Activated B cell treated with CpG ODN at 0.5 μM for 24 hours (primary cell): ENCODE data around the gene ID4. TPM values are rescaled to one million over a fixed set of nuclear protein-coding genes. Genes with fewer than 3 reads are reported as not detected.
"Not testable (repeated sequence)": the region's sequence is repeated elsewhere in the genome, so short reads cannot be mapped to it uniquely, and the experiment has no call there.

ENCODE experiments used
- ATAC-seq: fragments of 200-7000 bp; cut with Tn5 transposase; one replicate; pipeline ENCODE4 v1.10.0; 2021; ENCODE audit warnings: low read depth, mild to moderate bottlenecking, moderate library complexity
- CTCF ChIA-PET: fragments of 350-600 bp; sonication (Branson Sonifier 250); formaldehyde crosslinking; loops from one replicate; lab custom pipeline; 2021; ENCODE audit warnings: antibody characterized with exemption; lab: Charles Lee
- POLR2A ChIA-PET: fragments of 350-600 bp; sonication (Branson Sonifier 250); formaldehyde crosslinking; loops from one replicate; lab custom pipeline; 2021; ENCODE audit warnings: antibody characterized with exemption; lab: Charles Lee
- DNase-seq: peaks from one replicate; pipeline ENCODE4 v3.0.0; 2022
- H3K27ac Mint-ChIP-seq: one replicate; pipeline ENCODE4 v1.8.0; 2020; ENCODE audit warnings: mixed read lengths
- H3K27me3 Mint-ChIP-seq: one replicate; pipeline ENCODE4 v1.8.0; 2021; ENCODE audit warnings: mixed read lengths
- H3K36me3 Mint-ChIP-seq: one replicate; pipeline ENCODE4 v1.8.0; 2021; ENCODE audit warnings: low read depth, mixed read lengths
- H3K4me1 Mint-ChIP-seq: one replicate; pipeline ENCODE4 v1.8.0; 2021; ENCODE audit warnings: mixed read lengths
- H3K4me3 Mint-ChIP-seq: one replicate; pipeline ENCODE4 v1.8.0; 2020; ENCODE audit warnings: mild to moderate bottlenecking, mixed read lengths
- H3K9me3 Mint-ChIP-seq: one replicate; pipeline ENCODE4 v1.8.0; 2020; ENCODE audit warnings: mixed read lengths
- CTCF ChIP-seq: fragments of 200-600 bp; IDR thresholded peaks from one replicate; pipeline ENCODE4 v1.8.0; 2022; ENCODE audit warnings: antibody characterized with exemption, mild to moderate bottlenecking
- intact Hi-C: fragments of 100-400 bp; cut with micrococcal nuclease; formaldehyde crosslinking; loops from one replicate; pipeline ENCODE4 v1.15.1; 2024
- total RNA-seq: library from RNA; stranded (reverse); gene quantifications from 2 replicates; pipeline ENCODE4 v1.2.3, GENCODE V29; 2022

Gene ID4
- total RNA-seq, 1 donor from 2014 or later, result not detected

GRCh38 chr6:19852090-19852457 lies 14.9 kb downstream of the ID4 start:
- no peaks in the 10 kb centered on the region for H3K9me3 Mint-ChIP-seq
- no peaks in the 10 kb centered on the region for H3K4me1 Mint-ChIP-seq
- H3K27ac Mint-ChIP-seq, result no peak overlapping the region
- no peaks in the 10 kb centered on the region for H3K36me3 Mint-ChIP-seq
- no peak for ATAC-seq
- TF ChIP-seq CTCF, result no peak
- no peak overlapping the region for H3K4me3 Mint-ChIP-seq
- DNase-seq, result no peak
- no peaks in the 10 kb centered on the region for H3K27me3 Mint-ChIP-seq
- ChIA-PET POLR2A (no interaction called here), CTCF (no interaction called here)
- intact Hi-C loops, result no loop called here

- no peak overlapping the region for H3K4me3 Mint-ChIP-seq
- no peak overlapping the region for H3K27ac Mint-ChIP-seq
- no peaks in the 10 kb centered on the region for H3K36me3 Mint-ChIP-seq
- TF ChIP-seq CTCF, result no peak
- H3K9me3 Mint-ChIP-seq, result no peaks in the 10 kb centered on the region
- intact Hi-C loops, result no loop called here
- ChIA-PET POLR2A (no interaction called here), CTCF (no interaction called here)
- no peak for ATAC-seq
- DNase-seq, result no peak
- no peaks in the 10 kb centered on the region for H3K4me1 Mint-ChIP-seq
- H3K27me3 Mint-ChIP-seq, result no peaks in the 10 kb centered on the region
These were observed 15.8 kb downstream of the ID4 start for GRCh38 chr6:19852927-19853326.

GRCh38 chr6:19854421-19855015 lies 17.3 kb downstream of the ID4 start:
- H3K27me3 Mint-ChIP-seq, H3K36me3 Mint-ChIP-seq, H3K4me3 Mint-ChIP-seq, CTCF ChIA-PET, intact Hi-C loops, H3K9me3 Mint-ChIP-seq, H3K27ac Mint-ChIP-seq, DNase-seq, ATAC-seq, H3K4me1 Mint-ChIP-seq, POLR2A ChIA-PET: not testable (repeated sequence)

GRCh38 chr6:19855536-19855935 lies 18.4 kb downstream of the ID4 start:
- ChIA-PET POLR2A (no interaction called here), CTCF (no interaction called here)
- H3K27ac Mint-ChIP-seq, result no peak overlapping the region
- no peaks in the 10 kb centered on the region for H3K9me3 Mint-ChIP-seq
- DNase-seq, result no peak
- intact Hi-C loops, result no loop called here
- no peak overlapping the region for H3K4me3 Mint-ChIP-seq
- H3K27me3 Mint-ChIP-seq, result no peaks in the 10 kb centered on the region
- no peaks in the 10 kb centered on the region for H3K4me1 Mint-ChIP-seq
- H3K36me3 Mint-ChIP-seq, result no peaks in the 10 kb centered on the region
- no peak for TF ChIP-seq CTCF
- ATAC-seq, result no peak

- no peak overlapping the region for H3K27ac Mint-ChIP-seq
- no peaks in the 10 kb centered on the region for H3K4me1 Mint-ChIP-seq
- no peaks in the 10 kb centered on the region for H3K36me3 Mint-ChIP-seq
- DNase-seq (no peak), ATAC-seq (no peak)
- H3K4me3 Mint-ChIP-seq, result no peak overlapping the region
- no peak for TF ChIP-seq CTCF
- intact Hi-C loops, result no loop called here
- CTCF ChIA-PET, result no interaction called here
- no peaks in the 10 kb centered on the region for H3K9me3 Mint-ChIP-seq
- POLR2A ChIA-PET, result no interaction called here
- no peaks in the 10 kb centered on the region for H3K27me3 Mint-ChIP-seq
These were observed 20.0 kb downstream of the ID4 start for GRCh38 chr6:19857139-19857538.

GRCh38 chr6:19857703-19858102 lies 20.5 kb downstream of the ID4 start:
- intact Hi-C loops, result no loop called here
- no peak for DNase-seq
- no peak for TF ChIP-seq CTCF
- no peaks in the 10 kb centered on the region for H3K9me3 Mint-ChIP-seq
- H3K36me3 Mint-ChIP-seq, result no peaks in the 10 kb centered on the region
- no peak overlapping the region for H3K27ac Mint-ChIP-seq
- no peak overlapping the region for H3K4me3 Mint-ChIP-seq
- H3K4me1 Mint-ChIP-seq, result no peaks in the 10 kb centered on the region
- no peak for ATAC-seq
- POLR2A ChIA-PET, result no interaction called here
- no peaks in the 10 kb centered on the region for H3K27me3 Mint-ChIP-seq
- CTCF ChIA-PET, result no interaction called here
